Uterus (tissue), 4 donors: Measurements from ENCODE around the gene MRPS24. TPM values are rescaled to one million over a fixed set of nuclear protein-coding genes. Genes with fewer than 3 reads are reported as not detected.

Experiments used
- DNase-seq, 2 donors: peaks; one replicate each; pipeline ENCODE4 v3.0.0-alpha.2; 2019 to 2020
- H3K27ac ChIP-seq, 2 donors: fragments of 200-600 bp; sonication (generic); 1 replicate in 1 of 2; 2 replicates in 1 of 2; pipeline ENCODE4 v1.5.1; 2016 to 2018
- H3K27me3 ChIP-seq, 2 donors: fragments of 200-600 bp; sonication (generic); one replicate each; pipeline ENCODE4 v1.5.1; 2018 to 2019; ENCODE audit warnings: control low read depth in 1 of 2
- H3K36me3 ChIP-seq, 2 donors: fragments of 200-600 bp; sonication (generic); one replicate each; pipeline ENCODE4 v1.5.1; 2019; ENCODE audit warnings: control low read depth in 1 of 2
- H3K4me1 ChIP-seq, 2 donors: fragments of 200-600 bp; sonication (generic); one replicate each; pipeline ENCODE4 v1.5.1; 2018 to 2019; ENCODE audit warnings: control low read depth in 1 of 2
- H3K4me3 ChIP-seq, 2 donors: fragments of 200-600 bp; sonication (generic); 1 replicate in 1 of 2; 2 replicates in 1 of 2; pipeline ENCODE4 v1.5.1; 2018 to 2019; ENCODE audit warnings: mild to moderate bottlenecking in 1 of 2
- H3K9me3 ChIP-seq, 2 donors: fragments of 200-600 bp; sonication (generic); one replicate each; pipeline ENCODE4 v1.5.1; 2019; ENCODE audit warnings: control low read depth in 1 of 2
- CTCF ChIP-seq, 4 experiments: fragments of 200-600 bp in 2 of 4; fragments of 450-650 bp in 2 of 4; sonication (generic) in 2 of 4; IDR thresholded peaks; one replicate each; pipeline ENCODE4 v1.5.1; 2016 to 2019; ENCODE audit warnings: antibody characterized with exemption in 4 of 4, mild to moderate bottlenecking in 2 of 4, moderate library complexity in 1 of 4
- POLR2A ChIP-seq, 2 donors: fragments of 450-650 bp; IDR thresholded peaks; one replicate each; pipeline ENCODE4 v1.6.1; 2016; ENCODE audit warnings: antibody characterized with exemption in 2 of 2, mild to moderate bottlenecking in 1 of 2, moderate library complexity in 1 of 2
- intact Hi-C: fragments of 100-400 bp; cut with DNase I; formaldehyde crosslinking; loops from one replicate; pipeline ENCODE4 v1.15.1; 2023; ENCODE audit warnings: low total_unique reads
- total RNA-seq, 4 donors: library from RNA; depleted of rRNA in 3 of 4; stranded (reverse); fragments of >200 nt in 3 of 4; gene quantifications; one replicate each; pipeline versions ENCODE4 v1.1.0 to v1.2.4, GENCODE V29; 2014 to 2023
- donor health status: DM: yes; HTN: yes; CAD: no.

The MRPS24 gene
- total RNA-seq, 4 donors from 2014 or later = 34.2 to 134 (median 91.1) TPM

- TF ChIP-seq POLR2A (IDR thresholded peaks at IDR 0.05) (no peak), CTCF (IDR thresholded peaks at IDR 0.05) (no peak)
- Histone ChIP-seq H3K9me3 (no peaks in the 10 kb centered on the region), H3K36me3 (no peaks in the 10 kb centered on the region), H3K4me3 (no peak overlapping the region), H3K27ac (no peak overlapping the region), H3K27me3 (no peaks in the 10 kb centered on the region), H3K4me1 (no peaks in the 10 kb centered on the region)
- intact Hi-C loops = no loop called here
- no peak for DNase-seq
These were observed 11.3 kb upstream of the MRPS24 start for GRCh38 chr7:43880596-43880995.

DNA sequence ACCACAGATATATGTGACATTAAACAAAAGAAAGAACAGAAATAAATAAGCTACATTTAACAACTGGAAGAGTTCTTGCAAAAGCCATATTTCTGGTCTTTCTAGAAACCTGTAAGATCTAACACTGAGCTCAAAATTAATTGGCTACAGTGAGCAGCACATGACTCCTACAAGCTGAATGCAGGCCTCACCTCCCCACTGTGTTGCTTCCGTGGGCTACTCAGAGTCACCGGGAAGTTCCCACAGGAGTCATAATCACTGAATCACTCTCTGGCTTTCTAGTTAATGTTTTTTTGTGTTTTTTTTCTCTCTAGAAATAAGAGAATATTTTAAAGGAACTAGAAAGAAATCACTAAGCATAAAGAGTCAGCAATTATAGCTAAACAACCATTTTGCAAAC lies 10.2 kb upstream of the MRPS24 start:
- no peak overlapping the region for H3K4me3 ChIP-seq
- H3K27ac ChIP-seq = no peak overlapping the region
- intact Hi-C loops = no loop called here
- no peaks in the 10 kb centered on the region for H3K27me3 ChIP-seq
- no peaks in the 10 kb centered on the region for H3K9me3 ChIP-seq
- DNase-seq = no peak
- H3K4me1 ChIP-seq = no peaks in the 10 kb centered on the region
- no peak for TF ChIP-seq CTCF (IDR thresholded peaks at IDR 0.05)
- TF ChIP-seq POLR2A (IDR thresholded peaks at IDR 0.05) = no peak
- no peaks in the 10 kb centered on the region for H3K36me3 ChIP-seq

DNA sequence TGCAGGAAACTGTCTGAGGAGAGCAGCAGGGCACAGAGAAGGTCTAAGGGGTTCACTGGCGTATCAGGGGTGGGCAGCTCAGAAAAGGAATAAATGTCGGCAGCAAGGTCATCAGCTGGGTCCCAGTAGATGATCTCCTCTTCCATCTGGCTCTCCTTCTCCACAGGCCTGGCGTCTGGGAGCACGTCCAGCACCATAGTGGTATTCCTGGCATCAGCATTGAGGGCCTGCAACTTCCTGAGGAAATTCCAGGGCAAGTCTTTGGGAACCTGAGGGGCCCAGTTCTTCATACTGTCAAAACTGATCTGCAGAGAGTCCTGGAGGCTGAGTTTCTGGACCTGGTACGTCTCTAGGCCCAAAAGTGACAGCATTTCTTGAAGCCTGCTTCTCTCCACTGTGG lies 9.6 kb upstream of the MRPS24 start:
- no peak for DNase-seq
- TF ChIP-seq CTCF (IDR thresholded peaks at IDR 0.05) (no peak), POLR2A (IDR thresholded peaks at IDR 0.05) (no peak)
- no peaks in the 10 kb centered on the region for H3K4me1 ChIP-seq
- H3K9me3 ChIP-seq = no peaks in the 10 kb centered on the region
- intact Hi-C loops = no loop called here
- H3K4me3 ChIP-seq = no peak overlapping the region
- no peaks in the 10 kb centered on the region for H3K27me3 ChIP-seq
- H3K27ac ChIP-seq = no peak overlapping the region
- H3K36me3 ChIP-seq = no peaks in the 10 kb centered on the region

DNA sequence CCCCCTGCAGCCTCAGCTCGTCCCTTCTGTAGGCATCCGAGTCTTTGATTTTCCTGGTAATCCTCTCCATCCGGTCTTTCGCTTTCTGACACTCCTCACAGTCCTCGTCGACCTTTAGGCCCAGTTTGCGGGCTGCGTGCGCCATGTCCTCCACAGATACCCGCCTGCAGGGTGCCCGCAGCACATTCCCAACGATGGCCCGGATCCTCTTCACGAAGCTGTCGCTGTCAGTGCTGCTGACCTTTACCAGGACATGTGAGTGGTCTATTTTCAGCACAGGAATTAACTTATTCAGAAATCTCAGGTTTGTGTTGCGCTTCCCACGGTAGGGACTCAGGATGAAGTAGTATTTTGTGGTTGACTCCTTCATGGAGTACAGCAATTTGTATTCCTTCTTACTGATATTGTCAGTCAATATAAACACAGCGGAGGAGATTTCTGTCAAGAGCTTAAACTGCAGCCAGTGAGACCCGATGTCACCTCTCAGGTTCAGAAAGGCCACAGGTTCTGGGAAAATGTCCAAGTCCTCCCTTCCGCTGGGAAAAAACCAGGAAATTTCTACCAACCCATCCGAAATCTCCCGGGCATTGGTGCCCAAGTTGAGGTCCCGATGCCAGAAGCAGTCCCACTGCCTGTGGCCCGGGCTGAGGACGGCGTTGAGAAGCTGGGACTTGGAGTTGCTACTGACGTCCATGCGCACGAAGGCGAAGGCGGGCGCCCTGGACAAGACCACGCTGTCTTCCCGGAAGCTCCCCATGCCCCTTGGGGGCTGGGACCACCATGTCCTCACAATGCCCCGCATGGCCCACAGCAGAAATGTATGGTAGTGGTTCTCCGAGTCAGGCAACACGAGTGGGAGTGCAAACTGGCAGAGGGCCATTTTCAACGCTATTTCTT lies 8.9 kb upstream of the MRPS24 start:
- no peak for DNase-seq
- no peak overlapping the region for H3K27ac ChIP-seq
- no peaks in the 10 kb centered on the region for H3K36me3 ChIP-seq
- intact Hi-C loops = no loop called here
- no peaks in the 10 kb centered on the region for H3K27me3 ChIP-seq
- no peak overlapping the region for H3K4me3 ChIP-seq
- H3K9me3 ChIP-seq = no peaks in the 10 kb centered on the region
- no peaks in the 10 kb centered on the region for H3K4me1 ChIP-seq
- TF ChIP-seq CTCF (IDR thresholded peaks at IDR 0.05) (no peak), POLR2A (IDR thresholded peaks at IDR 0.05) (no peak)

DNA sequence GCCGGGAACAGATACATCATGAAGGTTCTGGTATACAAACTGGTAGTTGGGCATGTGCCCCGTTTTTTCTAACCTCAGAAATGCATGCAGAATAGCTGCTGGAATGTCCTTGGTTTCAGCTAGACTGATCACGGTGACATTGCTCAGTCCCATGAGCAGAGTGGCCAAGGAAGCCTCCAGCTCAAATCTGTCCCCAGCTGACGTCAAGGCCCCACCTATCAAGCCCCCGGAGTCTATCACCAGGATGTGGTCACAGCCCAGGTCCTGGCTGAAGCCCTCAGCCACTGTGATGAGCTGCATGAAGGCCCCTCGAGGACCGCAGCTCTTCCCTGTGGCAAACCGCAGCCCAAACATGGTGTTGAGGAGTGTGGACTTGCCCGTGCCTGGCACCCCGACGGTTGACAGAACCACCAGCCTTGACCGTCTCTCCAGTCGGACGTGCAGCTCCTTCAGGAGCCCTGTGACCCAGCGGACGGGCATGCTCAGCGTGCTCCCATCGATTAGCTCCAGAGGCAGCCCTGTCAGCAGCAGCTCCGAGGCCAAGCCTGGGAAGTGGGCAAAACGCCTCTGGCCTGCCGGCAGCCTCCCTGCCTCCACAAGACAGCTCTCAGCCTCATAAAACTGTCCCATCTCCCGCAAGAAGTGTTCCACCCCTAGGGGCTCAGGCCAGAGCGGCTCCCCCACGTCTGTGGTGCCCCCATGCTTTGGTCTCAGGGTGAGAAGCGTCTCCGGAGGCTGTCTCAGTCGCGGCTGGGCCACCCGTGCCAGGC lies 7.8 kb upstream of the MRPS24 start:
- Histone ChIP-seq H3K27ac (no peak overlapping the region), H3K4me1 (no peaks in the 10 kb centered on the region), H3K4me3 (no peak overlapping the region), H3K36me3 (no peaks in the 10 kb centered on the region), H3K9me3 (no peaks in the 10 kb centered on the region), H3K27me3 (no peaks in the 10 kb centered on the region)
- no peak for TF ChIP-seq CTCF (IDR thresholded peaks at IDR 0.05)
- TF ChIP-seq POLR2A (IDR thresholded peaks at IDR 0.05) = no peak
- no peak for DNase-seq
- intact Hi-C loops = no loop called here
